Thymus (tissue), 11 donors: Measurements from ENCODE around the gene DKKL1. TPM values are rescaled to one million over a fixed set of nuclear protein-coding genes. Genes with fewer than 3 reads are reported as not detected.
A peak's percentile ranks its signal among the peaks of the same experiment; 100 is the strongest.

Experiments used
- DNase-seq, 9 donors: peaks; one replicate each; pipeline ENCODE4 v3.0.0-alpha.2; 2013; ENCODE audit warnings: low spot score in 9 of 9, low read depth in 6 of 9, missing footprints in 1 of 9
- H3K27ac ChIP-seq, 2 donors: one replicate each; pipeline ENCODE4 v1.5.1; 2013; ENCODE audit warnings: control low read depth in 1 of 2, low read depth in 1 of 2, low read length in 1 of 2, mild to moderate bottlenecking in 1 of 2, moderate library complexity in 1 of 2
- H3K27me3 ChIP-seq, 2 donors: one replicate each; pipeline ENCODE4 v1.5.1; 2013; ENCODE audit warnings: low read length in 1 of 2; ENCODE audit not compliant: control insufficient read depth in 2 of 2, insufficient read depth in 1 of 2
- H3K36me3 ChIP-seq, 2 donors: one replicate each; pipeline ENCODE4 v1.5.1; 2013; ENCODE audit warnings: low read length in 1 of 2, mild to moderate bottlenecking in 1 of 2, moderate library complexity in 1 of 2; ENCODE audit not compliant: control insufficient read depth in 2 of 2, insufficient read depth in 2 of 2
- H3K4me1 ChIP-seq, 2 donors: one replicate each; pipeline ENCODE4 v1.5.1; 2013; ENCODE audit warnings: low read length in 2 of 2; ENCODE audit not compliant: control insufficient read depth in 2 of 2, insufficient read depth in 2 of 2
- H3K4me3 ChIP-seq, 2 donors: one replicate each; pipeline ENCODE4 v1.5.1; 2013; ENCODE audit warnings: low read length in 2 of 2, control low read depth in 1 of 2, mild to moderate bottlenecking in 1 of 2
- H3K9me3 ChIP-seq, 2 donors: one replicate each; pipeline ENCODE4 v1.5.1; 2013; ENCODE audit warnings: low read length in 1 of 2, mild to moderate bottlenecking in 1 of 2; ENCODE audit not compliant: control insufficient read depth in 2 of 2, insufficient read depth in 1 of 2
- WGBS: extraction: QIAGEN DNeasy Blood & Tissue Kit; methylation state at CpG from one replicate; pipeline ENCODE4 v1.1.7; 2013; 5-methylcytosine and 5-hydroxymethylcytosine counted together
- polyA plus RNA-seq: library from polyadenylated mRNA; stranded (reverse); fragments of 200-250 nt; gene quantifications from one replicate; pipeline ENCODE4 v1.2.3, GENCODE V29; 2013
- total RNA-seq: library from RNA; stranded (reverse); fragments of 120-200 nt; gene quantifications from one replicate; pipeline ENCODE4 v1.2.4, GENCODE V29; 2013
- donor health status: healthy.

Gene DKKL1
- total and polyA plus RNA-seq, 2 donors, result 0.14 to 0.21 TPM

- H3K4me3 ChIP-seq, result no peak overlapping the region
- peaks cover 22 to 29% of the 10 kb centered on the region in 2 donors for H3K36me3 ChIP-seq
- DNase-seq, result no peak
- 93% methylated on average over 11 of the region's 11 CpGs for WGBS
- H3K27ac ChIP-seq, result no peak overlapping the region
- no peaks in the 10 kb centered on the region for H3K9me3 ChIP-seq
- no peaks in the 10 kb centered on the region for H3K27me3 ChIP-seq
- H3K4me1 ChIP-seq, result peaks cover 0 to 5% of the 10 kb centered on the region in 2 donors
Measured at GRCh38 chr19:49342291-49342721, 21.4 kb upstream of the DKKL1 start.

GRCh38 chr19:49343123-49343522, 20.6 kb upstream of the DKKL1 start:
- 98% methylated on average over 7 of the region's 7 CpGs for WGBS
- H3K4me1 ChIP-seq, result peaks cover 0 to 5% of the 10 kb centered on the region in 2 donors
- no peak overlapping the region for H3K27ac ChIP-seq
- no peaks in the 10 kb centered on the region for H3K9me3 ChIP-seq
- no peak overlapping the region for H3K4me3 ChIP-seq
- peaks cover 15 to 22% of the 10 kb centered on the region in 2 donors for H3K36me3 ChIP-seq
- no peaks in the 10 kb centered on the region for H3K27me3 ChIP-seq
- no peak for DNase-seq

- H3K27me3 ChIP-seq, result no peaks in the 10 kb centered on the region
- H3K27ac ChIP-seq, result no peak overlapping the region
- H3K4me3 ChIP-seq, result no peak overlapping the region
- WGBS, result 92% methylated on average over 11 of the region's 11 CpGs
- no peaks in the 10 kb centered on the region for H3K9me3 ChIP-seq
- peaks cover 0 to 3% of the 10 kb centered on the region in 2 donors for H3K4me1 ChIP-seq
- no peak for DNase-seq
- peaks cover 0 to 8% of the 10 kb centered on the region in 2 donors for H3K36me3 ChIP-seq
Measured at GRCh38 chr19:49344505-49345423, 18.9 kb upstream of the DKKL1 start.

GRCh38 chr19:49347191-49347590, 16.5 kb upstream of the DKKL1 start:
- H3K27ac ChIP-seq, result no peak overlapping the region
- no peaks in the 10 kb centered on the region for H3K9me3 ChIP-seq
- H3K4me3 ChIP-seq, result no peak overlapping the region
- H3K4me1 ChIP-seq, result no peaks in the 10 kb centered on the region
- WGBS, result 98% methylated on average over 15 of the region's 15 CpGs
- peaks cover 0 to 2% of the 10 kb centered on the region in 2 donors for H3K27me3 ChIP-seq
- no peak for DNase-seq
- H3K36me3 ChIP-seq, result no peaks in the 10 kb centered on the region

GRCh38 chr19:49347835-49348234, 15.8 kb upstream of the DKKL1 start:
- Histone ChIP-seq H3K27me3 (peaks cover 0 to 2% of the 10 kb centered on the region in 2 donors), H3K9me3 (no peaks in the 10 kb centered on the region), H3K36me3 (no peaks in the 10 kb centered on the region), H3K4me1 (no peaks in the 10 kb centered on the region), H3K4me3 (no peak overlapping the region), H3K27ac (no peak overlapping the region)
- no peak for DNase-seq
- 89% methylated on average over 3 of the region's 3 CpGs for WGBS

- Histone ChIP-seq H3K27me3 (peaks cover 0 to 5% of the 10 kb centered on the region in 2 donors), H3K9me3 (no peaks in the 10 kb centered on the region), H3K27ac (no peak overlapping the region), H3K4me1 (no peaks in the 10 kb centered on the region), H3K36me3 (no peaks in the 10 kb centered on the region), H3K4me3 (no peak overlapping the region)
- 95% methylated on average over 12 of the region's 12 CpGs for WGBS
- DNase-seq, result no peak
Measured at GRCh38 chr19:49348305-49349189, 15.1 kb upstream of the DKKL1 start.

GRCh38 chr19:49349567-49349966, 14.1 kb upstream of the DKKL1 start:
- Histone ChIP-seq H3K36me3 (no peaks in the 10 kb centered on the region), H3K9me3 (no peaks in the 10 kb centered on the region), H3K4me3 (no peak overlapping the region), H3K4me1 (no peaks in the 10 kb centered on the region), H3K27ac (no peak overlapping the region), H3K27me3 (peaks cover 0 to 7% of the 10 kb centered on the region in 2 donors)
- 99% methylated on average over 2 of the region's 2 CpGs for WGBS
- DNase-seq, result no peak

- Histone ChIP-seq H3K9me3 (peaks cover 0 to 3% of the 10 kb centered on the region in 2 donors), H3K4me3 (no peak overlapping the region), H3K4me1 (peaks cover 0 to 4% of the 10 kb centered on the region in 2 donors)
Measured at GRCh38 chr19:49355909-49356353, 7.7 kb upstream of the DKKL1 start.

More at GRCh38 chr19:49355909-49356353, 7.7 kb upstream of the DKKL1 start:
- no peaks in the 10 kb centered on the region for H3K36me3 ChIP-seq
- peak overlapping the region in 1 of 2 donors; percentile 18 for H3K27ac ChIP-seq
- no peak for DNase-seq
- whole genome bisulfite sequencing, result 18% methylated on average over 12 of the region's 12 CpGs
- H3K27me3 ChIP-seq, result peaks cover 10 to 56% of the 10 kb centered on the region in 2 donors
